Vagina (tissue), 2 donors: Measurements from ENCODE around the gene BICD2.

ENCODE experiments used
- CTCF ChIP-seq, 3 experiments: fragments of 450-650 bp in 2 of 3; fragments of 200-600 bp in 1 of 3; sonication (generic) in 1 of 3; IDR thresholded peaks; one replicate each; pipeline ENCODE4 v1.5.1; 2017 to 2019; ENCODE audit warnings: antibody characterized with exemption in 3 of 3, mild to moderate bottlenecking in 2 of 3, moderate library complexity in 2 of 3
- POLR2AphosphoS5 ChIP-seq, 2 donors: sonication (generic); formaldehyde crosslinking; IDR thresholded peaks; one replicate each; pipeline ENCODE4 v1.9.0; 2017; ENCODE audit warnings: antibody characterized with exemption in 2 of 2, mild to moderate bottlenecking in 2 of 2, low read depth in 1 of 2; ENCODE audit not compliant: insufficient read depth in 1 of 2

GRCh38 chr9:92752812-92753404 is 11.7 kb downstream of the BICD2 start:
- TF ChIP-seq POLR2AphosphoS5 (IDR thresholded peaks at IDR 0.05; ENCODE audit: insufficient read depth in 1 of 2, low read depth in 1 of 2) (no peak), CTCF (IDR thresholded peaks at IDR 0.05) (no peak)
